ENCODE measurements around the gene SAP30BP.

The SAP30BP gene

GRCh38 chr17:75739174-75739573, 72.0 kb downstream of the SAP30BP start:
- no peaks in the 10 kb centered on the region for H3K9me3 Mint-ChIP-seq (ENCODE audit: low read depth)
- no peak overlapping the region for H3K27ac Mint-ChIP-seq
- no peaks in the 10 kb centered on the region for H3K36me3 Mint-ChIP-seq
- no peak overlapping the region for H3K4me3 Mint-ChIP-seq
- H3K27me3 Mint-ChIP-seq: no peaks in the 10 kb centered on the region
- H3K4me1 Mint-ChIP-seq (ENCODE audit: low read depth): peaks cover 2% of the 10 kb centered on the region

GRCh38 chr17:75739801-75740200, 72.7 kb downstream of the SAP30BP start:
- Mint-ChIP-seq H3K4me3 (no peak overlapping the region), H3K36me3 (no peaks in the 10 kb centered on the region), H3K27ac (no peak overlapping the region), H3K4me1 (ENCODE audit: low read depth) (no peaks in the 10 kb centered on the region), H3K9me3 (ENCODE audit: low read depth) (no peaks in the 10 kb centered on the region), H3K27me3 (no peaks in the 10 kb centered on the region)

GRCh38 chr17:75740215-75740614, 73.1 kb downstream of the SAP30BP start:
- Mint-ChIP-seq H3K36me3 (no peaks in the 10 kb centered on the region), H3K27ac (no peak overlapping the region), H3K27me3 (no peaks in the 10 kb centered on the region)

GRCh38 chr17:75740631-75741077, 73.5 kb downstream of the SAP30BP start:
- no peak overlapping the region for H3K4me3 Mint-ChIP-seq
- H3K4me1 Mint-ChIP-seq (ENCODE audit: low read depth): no peaks in the 10 kb centered on the region
- H3K36me3 Mint-ChIP-seq: no peaks in the 10 kb centered on the region
- no peaks in the 10 kb centered on the region for H3K9me3 Mint-ChIP-seq (ENCODE audit: low read depth)
- no peaks in the 10 kb centered on the region for H3K27me3 Mint-ChIP-seq
- no peak overlapping the region for H3K27ac Mint-ChIP-seq

More at GRCh38 chr17:75740215-75740614, 73.1 kb downstream of the SAP30BP start:
- Mint-ChIP-seq H3K9me3 (ENCODE audit: low read depth) (no peaks in the 10 kb centered on the region), H3K4me3 (no peak overlapping the region), H3K4me1 (ENCODE audit: low read depth) (no peaks in the 10 kb centered on the region)

GRCh38 chr17:75742337-75742736, 75.2 kb downstream of the SAP30BP start:
- Mint-ChIP-seq H3K27ac (no peak overlapping the region), H3K9me3 (ENCODE audit: low read depth) (no peaks in the 10 kb centered on the region), H3K36me3 (no peaks in the 10 kb centered on the region), H3K4me1 (ENCODE audit: low read depth) (no peaks in the 10 kb centered on the region), H3K4me3 (no peak overlapping the region), H3K27me3 (no peaks in the 10 kb centered on the region)

GRCh38 chr17:75743625-75744206, 76.6 kb downstream of the SAP30BP start:
- H3K27ac Mint-ChIP-seq: no peak overlapping the region
- H3K4me1 Mint-ChIP-seq (ENCODE audit: low read depth): no peaks in the 10 kb centered on the region
- no peaks in the 10 kb centered on the region for H3K36me3 Mint-ChIP-seq
- H3K27me3 Mint-ChIP-seq: no peaks in the 10 kb centered on the region
- H3K9me3 Mint-ChIP-seq (ENCODE audit: low read depth): no peaks in the 10 kb centered on the region
- no peak overlapping the region for H3K4me3 Mint-ChIP-seq

- H3K27ac Mint-ChIP-seq: no peak overlapping the region
- no peak overlapping the region for H3K4me3 Mint-ChIP-seq
- H3K27me3 Mint-ChIP-seq: no peaks in the 10 kb centered on the region
- peaks cover 6% of the 10 kb centered on the region for H3K4me1 Mint-ChIP-seq (ENCODE audit: low read depth)
- H3K9me3 Mint-ChIP-seq (ENCODE audit: low read depth): no peaks in the 10 kb centered on the region
- no peaks in the 10 kb centered on the region for H3K36me3 Mint-ChIP-seq
Measured at GRCh38 chr17:75748706-75749105, 81.6 kb downstream of the SAP30BP start.

- no peaks in the 10 kb centered on the region for H3K9me3 Mint-ChIP-seq (ENCODE audit: low read depth)
- peaks cover 10% of the 10 kb centered on the region for H3K4me1 Mint-ChIP-seq (ENCODE audit: low read depth)
- no peaks in the 10 kb centered on the region for H3K27me3 Mint-ChIP-seq
- no peak overlapping the region for H3K4me3 Mint-ChIP-seq
- H3K36me3 Mint-ChIP-seq: no peaks in the 10 kb centered on the region
- H3K27ac Mint-ChIP-seq: no peak overlapping the region
Measured at GRCh38 chr17:75749545-75750389, 82.6 kb downstream of the SAP30BP start.

GRCh38 chr17:75750661-75751423, 83.7 kb downstream of the SAP30BP start:
- Mint-ChIP-seq H3K9me3 (ENCODE audit: low read depth) (no peaks in the 10 kb centered on the region), H3K27ac (no peak overlapping the region), H3K4me1 (ENCODE audit: low read depth) (peaks cover 13% of the 10 kb centered on the region), H3K4me3 (no peak overlapping the region), H3K27me3 (no peaks in the 10 kb centered on the region), H3K36me3 (no peaks in the 10 kb centered on the region)

GRCh38 chr17:75751676-75752404, 84.7 kb downstream of the SAP30BP start:
- Mint-ChIP-seq H3K27me3 (no peaks in the 10 kb centered on the region), H3K27ac (no peak overlapping the region), H3K4me1 (ENCODE audit: low read depth) (peaks cover 13% of the 10 kb centered on the region), H3K36me3 (no peaks in the 10 kb centered on the region), H3K4me3 (no peak overlapping the region), H3K9me3 (ENCODE audit: low read depth) (no peaks in the 10 kb centered on the region)

GRCh38 chr17:75752405-75752709, 85.2 kb downstream of the SAP30BP start:
- Mint-ChIP-seq H3K4me3 (no peak overlapping the region), H3K9me3 (ENCODE audit: low read depth) (no peaks in the 10 kb centered on the region), H3K27me3 (no peaks in the 10 kb centered on the region), H3K4me1 (ENCODE audit: low read depth) (peaks cover 13% of the 10 kb centered on the region), H3K27ac (no peak overlapping the region), H3K36me3 (no peaks in the 10 kb centered on the region)

GRCh38 chr17:75752802-75753513, 85.8 kb downstream of the SAP30BP start:
- Mint-ChIP-seq H3K36me3 (no peaks in the 10 kb centered on the region), H3K27me3 (no peaks in the 10 kb centered on the region), H3K9me3 (ENCODE audit: low read depth) (no peaks in the 10 kb centered on the region), H3K4me1 (ENCODE audit: low read depth) (peaks cover 13% of the 10 kb centered on the region), H3K27ac (peak overlapping the region; percentile 66), H3K4me3 (peak overlapping the region; percentile 59)

GRCh38 chr17:75753514-75754377, 86.6 kb downstream of the SAP30BP start:
- H3K9me3 Mint-ChIP-seq (ENCODE audit: low read depth): no peaks in the 10 kb centered on the region
- peaks cover 13% of the 10 kb centered on the region for H3K4me1 Mint-ChIP-seq (ENCODE audit: low read depth)
- no peaks in the 10 kb centered on the region for H3K27me3 Mint-ChIP-seq
- H3K4me3 Mint-ChIP-seq: peak overlapping the region; percentile 59
- H3K27ac Mint-ChIP-seq: no peak overlapping the region
- H3K36me3 Mint-ChIP-seq: no peaks in the 10 kb centered on the region

Data from activated naive CD8-positive, alpha-beta T cell (primary cell).